Measurements from ENCODE around the gene VILL.

DNA sequence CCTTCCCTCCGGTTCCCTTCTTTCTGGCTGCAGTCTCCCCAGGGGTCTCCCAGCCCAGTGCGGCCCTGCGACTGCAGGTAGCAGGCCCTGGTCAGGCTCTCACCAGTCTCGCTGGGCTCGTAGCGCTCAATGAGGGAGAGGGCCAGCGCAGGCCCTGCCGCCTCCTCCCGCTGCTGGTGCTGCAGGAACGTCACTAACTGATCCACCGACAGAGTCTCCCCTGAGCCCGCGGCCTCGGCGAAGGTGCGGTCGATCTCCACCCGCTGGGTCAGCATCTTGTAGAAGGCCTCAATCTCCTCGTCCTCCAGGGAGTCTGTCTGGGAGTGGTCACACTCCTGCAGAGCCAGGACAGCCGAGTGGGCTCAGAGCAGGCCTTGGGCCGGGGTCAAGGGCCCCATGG is 20.5 kb downstream of the VILL start:
- TF ChIP-seq, protein P1, sequence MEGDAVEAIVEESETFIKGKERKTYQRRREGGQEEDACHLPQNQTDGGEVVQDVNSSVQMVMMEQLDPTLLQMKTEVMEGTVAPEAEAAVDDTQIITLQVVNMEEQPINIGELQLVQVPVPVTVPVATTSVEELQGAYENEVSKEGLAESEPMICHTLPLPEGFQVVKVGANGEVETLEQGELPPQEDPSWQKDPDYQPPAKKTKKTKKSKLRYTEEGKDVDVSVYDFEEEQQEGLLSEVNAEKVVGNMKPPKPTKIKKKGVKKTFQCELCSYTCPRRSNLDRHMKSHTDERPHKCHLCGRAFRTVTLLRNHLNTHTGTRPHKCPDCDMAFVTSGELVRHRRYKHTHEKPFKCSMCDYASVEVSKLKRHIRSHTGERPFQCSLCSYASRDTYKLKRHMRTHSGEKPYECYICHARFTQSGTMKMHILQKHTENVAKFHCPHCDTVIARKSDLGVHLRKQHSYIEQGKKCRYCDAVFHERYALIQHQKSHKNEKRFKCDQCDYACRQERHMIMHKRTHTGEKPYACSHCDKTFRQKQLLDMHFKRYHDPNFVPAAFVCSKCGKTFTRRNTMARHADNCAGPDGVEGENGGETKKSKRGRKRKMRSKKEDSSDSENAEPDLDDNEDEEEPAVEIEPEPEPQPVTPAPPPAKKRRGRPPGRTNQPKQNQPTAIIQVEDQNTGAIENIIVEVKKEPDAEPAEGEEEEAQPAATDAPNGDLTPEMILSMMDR (IDR thresholded peaks at IDR 0.05) = no peak
- TF ChIP-seq POLR2A (IDR thresholded peaks at IDR 0.05) (no peak), POLR2AphosphoS5 (IDR thresholded peaks at IDR 0.05) (no peak), EP300 (IDR thresholded peaks at IDR 0.05) (no peak)

All from gastroesophageal sphincter (tissue), 3 donors.